NB4 (cell line): Measurements from ENCODE around the gene CLASRP.

ENCODE experiments used
- CTCF ChIP-seq: IDR thresholded peaks from one replicate; pipeline ENCODE4 v1.5.1; 2012; ENCODE audit warnings: low read depth, low read length
- MAX ChIP-seq: IDR thresholded peaks from 2 replicates; pipeline ENCODE4 v1.6.1; 2011; ENCODE audit warnings: low read depth, low read length
- MYC ChIP-seq: IDR thresholded peaks from 2 replicates; pipeline ENCODE4 v1.6.1; 2011; ENCODE audit warnings: low read depth, low read length
- POLR2A ChIP-seq: IDR thresholded peaks from 2 replicates; pipeline ENCODE4 v1.6.1; 2011; ENCODE audit warnings: mild to moderate bottlenecking; ENCODE audit not compliant: insufficient read length; ENCODE audit errors: extremely low read depth

GRCh38 chr19:45096700-45097099 is 57.9 kb downstream of the CLASRP start:
- TF ChIP-seq MAX (no peak), CTCF (no peak), POLR2A (no peak), MYC (no peak)
